Kidney (tissue), 14 donors: ENCODE data around the gene GBE1. TPM values are rescaled to one million over a fixed set of nuclear protein-coding genes. Genes with fewer than 3 reads are reported as not detected.
A peak's percentile ranks its signal among the peaks of the same experiment; 100 is the strongest.
"Not testable (repeated sequence)": the region's sequence is repeated elsewhere in the genome, so short reads cannot be mapped to it uniquely, and the experiment has no call there.

ENCODE experiments used
- DNase-seq, 5 donors: peaks; one replicate each; pipeline ENCODE4 v3.0.0-alpha.2; 2013 to 2020
- FAIRE-seq: peaks from 2 replicates; lab custom pipeline; 2012; peaks lifted over from hg19 to GRCh38; lab: Jason Lieb, UNC
- H3K27ac ChIP-seq, 2 donors: one replicate each; pipeline ENCODE4 v1.7.0; 2013; ENCODE audit warnings: low read depth in 2 of 2, low read length in 2 of 2, inconsistent platforms in 1 of 2
- H3K27me3 ChIP-seq: one replicate; pipeline ENCODE4 v1.7.1; 2013; ENCODE audit warnings: low read length, inconsistent platforms; ENCODE audit not compliant: control insufficient read depth, insufficient read depth
- H3K36me3 ChIP-seq, 3 donors: one replicate each; pipeline versions ENCODE4 v1.7.0 to v1.7.1; 2013; ENCODE audit warnings: low read length in 3 of 3, control low read depth in 1 of 3, inconsistent platforms in 1 of 3; ENCODE audit not compliant: insufficient read depth in 3 of 3, control insufficient read depth in 2 of 3
- H3K4me1 ChIP-seq, 3 donors: one replicate each; pipeline versions ENCODE4 v1.7.0 to v1.7.1; 2013; ENCODE audit warnings: low read length in 3 of 3, inconsistent platforms in 1 of 3, low read depth in 1 of 3; ENCODE audit not compliant: control insufficient read depth in 2 of 3, insufficient read depth in 2 of 3
- H3K4me3 ChIP-seq, 3 donors: one replicate each; pipeline versions ENCODE4 v1.7.0 to v1.8.1; 2013; ENCODE audit warnings: low read length in 3 of 3, control low read depth in 1 of 3, inconsistent platforms in 1 of 3
- H3K9ac ChIP-seq, 3 donors: one replicate each; pipeline versions ENCODE4 v1.7.0 to v1.7.1; 2013; ENCODE audit warnings: low read length in 3 of 3, control low read depth in 1 of 3, inconsistent platforms in 1 of 3
- H3K9me3 ChIP-seq, 3 donors: one replicate each; pipeline versions ENCODE4 v1.7.0 to v1.7.1; 2013; ENCODE audit warnings: low read length in 3 of 3, control low read depth in 1 of 3, inconsistent platforms in 1 of 3; ENCODE audit not compliant: control insufficient read depth in 2 of 3, insufficient read depth in 1 of 3
- CTCF ChIP-seq: IDR thresholded peaks from 3 replicates; pipeline ENCODE4 v1.5.1; 2012; ENCODE audit warnings: mild to moderate bottlenecking, moderate library complexity, borderline replicate concordance; ENCODE audit not compliant: insufficient read depth; ENCODE audit errors: extremely low read depth
- intact Hi-C: fragments of 100-400 bp; cut with DNase I; formaldehyde crosslinking; loops from one replicate; pipeline ENCODE4 v1.11.1; 2022
- polyA plus RNA-seq: library from polyadenylated mRNA; stranded (reverse); fragments of 350-450 nt; fragmentation: Illumina TruSeq; extraction: RNeasy Lipid Tissue Mini Kit (QIAGEN cat#74804); gene quantifications from one replicate; pipeline ENCODE4 v1.2.3, GENCODE V29; 2014; ENCODE audit warnings: low read depth, low replicate concordance; ENCODE audit not compliant: insufficient read depth
- total RNA-seq: library from RNA; stranded (reverse); fragmentation: NEBNext Ultra II Directional; extraction: Animal tissue kit (Norgen Biotek cat#: 25700); gene quantifications from one replicate; pipeline ENCODE4 v1.2.1, GENCODE V29; 2021
- donor health status: control.
- donor health status: control.
- donor health status: control.
- donor health status: control.
- donor health status: control.
- donor health status: DM: yes; HTN: yes; CAD: no.
- donor health status: Normal renal cell carcinoma (clear cell type).

The GBE1 gene
- total and polyA plus RNA-seq, 2 donors from 2014 or later, result 29.3 to 36.2 TPM

GRCh38 chr3:81770710-81771109, 9.3 kb upstream of the GBE1 start:
- no peaks in the 10 kb centered on the region for H3K9me3 ChIP-seq
- FAIRE-seq (no peak), DNase-seq (no peak)
- no peaks in the 10 kb centered on the region for H3K4me1 ChIP-seq
- H3K27ac ChIP-seq, result no peak overlapping the region
- H3K36me3 ChIP-seq, result no peaks in the 10 kb centered on the region
- no peaks in the 10 kb centered on the region for H3K27me3 ChIP-seq
- no peak overlapping the region for H3K9ac ChIP-seq
- no peak overlapping the region for H3K4me3 ChIP-seq
- TF ChIP-seq CTCF, result no peak
- intact Hi-C loops, result no loop called here

GRCh38 chr3:81769299-81769698, 7.9 kb upstream of the GBE1 start:
- Histone ChIP-seq H3K27ac (no peak overlapping the region), H3K36me3 (no peaks in the 10 kb centered on the region), H3K4me1 (no peaks in the 10 kb centered on the region), H3K4me3 (no peak overlapping the region), H3K27me3 (no peaks in the 10 kb centered on the region), H3K9me3 (no peaks in the 10 kb centered on the region), H3K9ac (no peak overlapping the region)
- intact Hi-C loops, result no loop called here
- no peak for FAIRE-seq
- DNase-seq, result no peak
- TF ChIP-seq CTCF, result no peak

GRCh38 chr3:81767250-81767859, 5.9 kb upstream of the GBE1 start:
- FAIRE-seq, H3K9ac ChIP-seq, intact Hi-C loops, H3K27me3 ChIP-seq, H3K36me3 ChIP-seq, H3K9me3 ChIP-seq, H3K4me1 ChIP-seq, H3K4me3 ChIP-seq, H3K27ac ChIP-seq: not testable (repeated sequence)
- peak in 1 of 5 donors; percentile 51 for DNase-seq

GRCh38 chr3:81765400-81765799, 4.0 kb upstream of the GBE1 start:
- no peak overlapping the region for H3K4me3 ChIP-seq
- H3K36me3 ChIP-seq, result no peaks in the 10 kb centered on the region
- H3K27ac ChIP-seq, result no peak overlapping the region
- H3K9ac ChIP-seq, result no peak overlapping the region
- intact Hi-C loops, result no loop called here
- H3K27me3 ChIP-seq, result no peaks in the 10 kb centered on the region
- H3K9me3 ChIP-seq, result no peaks in the 10 kb centered on the region
- TF ChIP-seq CTCF, result no peak
- FAIRE-seq (no peak), DNase-seq (no peak)
- peaks cover 2 to 5% (median 2%) of the 10 kb centered on the region in 3 donors for H3K4me1 ChIP-seq
